EH (cell line): ENCODE data around the gene AK3.

ENCODE experiments used
- DNase-seq: peaks from one replicate; pipeline ENCODE4 v3.0.0-alpha.2; 2015; ENCODE audit warnings: low read depth

AK3 gene

DNA sequence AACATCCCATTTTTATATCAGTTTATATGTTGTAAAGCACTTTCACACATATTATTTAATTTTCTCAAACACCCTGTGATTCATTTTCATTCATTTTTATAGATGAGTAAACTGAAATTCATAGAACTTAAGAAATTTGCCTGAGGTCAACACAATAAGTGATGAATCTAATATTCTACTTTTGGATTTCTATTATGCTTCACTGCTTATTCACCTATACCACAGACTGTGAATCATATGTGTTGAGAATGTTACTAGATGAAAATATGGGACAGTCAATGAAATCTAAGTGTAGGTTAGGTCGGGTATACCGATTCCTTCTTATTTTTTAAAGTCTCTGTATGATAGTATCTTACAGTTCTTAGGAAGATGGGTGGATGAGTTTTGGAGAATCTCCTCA, 36.9 kb downstream of the AK3 start:
- DNase-seq, result no peak

DNA sequence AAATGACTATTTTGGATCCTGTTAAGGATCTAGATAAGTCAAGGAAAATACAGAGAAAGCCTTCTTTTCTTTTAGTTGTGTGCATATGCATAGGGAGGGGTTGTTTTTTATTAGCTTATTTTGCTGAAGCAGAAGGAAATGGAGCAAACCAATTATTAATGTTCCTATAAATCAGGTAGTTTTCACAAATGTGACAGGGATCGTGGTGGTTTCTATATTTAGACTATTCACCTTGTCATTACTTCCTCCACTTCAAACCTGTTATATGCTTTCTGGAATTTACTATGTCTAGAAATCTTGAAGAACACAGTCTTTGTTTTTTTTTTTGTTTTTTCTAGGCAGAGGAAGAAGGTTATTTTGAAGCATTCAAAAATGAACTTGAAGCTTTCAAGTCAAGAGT, 39.5 kb downstream of the AK3 start:
- no peak for DNase-seq

GRCh38 chr9:4700932-4701331, 40.1 kb downstream of the AK3 start:
- no peak for DNase-seq

- no peak for DNase-seq
Measured at GRCh38 chr9:4700091-4700490, 40.9 kb downstream of the AK3 start.

DNA sequence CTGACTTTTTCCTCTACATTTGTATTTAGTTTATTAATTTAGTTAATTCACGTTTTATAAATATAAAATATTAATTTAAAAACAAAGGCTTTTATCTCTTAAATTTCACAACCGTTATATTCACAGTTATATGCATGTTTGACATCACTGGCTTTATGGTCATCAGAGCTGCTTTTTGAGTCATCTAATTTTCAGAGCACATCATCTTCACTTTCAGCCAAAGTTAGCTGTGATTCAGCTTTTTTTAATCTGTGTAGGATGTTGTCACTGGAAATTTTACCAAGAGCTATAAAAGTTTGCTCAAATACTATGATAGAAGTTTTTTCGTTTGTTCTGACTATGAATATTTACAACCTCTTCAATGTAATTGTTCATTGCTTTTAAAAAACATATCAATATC, 49.2 kb downstream of the AK3 start:
- DNase-seq, result peak; percentile 67

- DNase-seq, result no peak
Measured at GRCh38 chr9:4690144-4690543, 50.9 kb downstream of the AK3 start.

- DNase-seq, result no peak
Measured at GRCh38 chr9:4689687-4690104, 51.3 kb downstream of the AK3 start.

- DNase-seq, result no peak
Measured at GRCh38 chr9:4689021-4689420, 52.0 kb downstream of the AK3 start.

DNA sequence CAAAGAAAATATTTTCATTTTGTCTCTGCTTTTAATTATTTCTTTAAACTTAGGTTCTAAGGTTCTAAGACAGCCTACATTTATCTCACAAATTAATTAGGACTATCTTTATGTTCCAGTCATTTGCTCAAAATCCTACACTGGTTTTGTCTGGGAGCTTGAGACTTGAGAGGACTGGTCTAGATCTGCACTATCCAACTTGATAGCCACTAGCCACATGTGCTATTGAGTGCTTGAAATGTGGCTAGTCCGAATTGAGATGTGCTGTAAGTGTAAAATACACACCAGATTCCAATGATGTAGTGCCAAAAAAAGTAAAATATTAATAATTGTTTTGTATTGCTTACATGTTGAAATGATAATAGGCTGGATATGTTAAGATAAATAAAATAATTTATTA, 54.4 kb downstream of the AK3 start:
- no peak for DNase-seq

DNA sequence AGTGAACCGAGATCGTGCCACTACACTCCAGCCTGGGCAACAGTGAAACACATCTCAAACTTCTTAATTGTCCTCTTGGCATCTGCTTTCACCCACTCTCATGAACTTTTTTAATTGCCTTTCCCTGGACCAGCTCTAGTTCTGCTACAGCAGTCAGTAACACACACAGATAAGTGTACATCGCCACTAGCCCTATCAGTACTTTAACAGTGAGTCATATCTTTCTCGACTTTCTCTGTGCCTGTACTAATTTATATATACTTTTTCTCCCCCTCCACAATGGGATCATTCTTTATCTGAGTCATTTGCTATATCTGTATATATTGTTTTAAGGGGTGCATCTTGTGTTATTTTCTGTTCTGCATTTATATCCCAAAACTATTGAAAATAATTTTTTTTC, 54.9 kb downstream of the AK3 start:
- peak; percentile 29 for DNase-seq

DNA sequence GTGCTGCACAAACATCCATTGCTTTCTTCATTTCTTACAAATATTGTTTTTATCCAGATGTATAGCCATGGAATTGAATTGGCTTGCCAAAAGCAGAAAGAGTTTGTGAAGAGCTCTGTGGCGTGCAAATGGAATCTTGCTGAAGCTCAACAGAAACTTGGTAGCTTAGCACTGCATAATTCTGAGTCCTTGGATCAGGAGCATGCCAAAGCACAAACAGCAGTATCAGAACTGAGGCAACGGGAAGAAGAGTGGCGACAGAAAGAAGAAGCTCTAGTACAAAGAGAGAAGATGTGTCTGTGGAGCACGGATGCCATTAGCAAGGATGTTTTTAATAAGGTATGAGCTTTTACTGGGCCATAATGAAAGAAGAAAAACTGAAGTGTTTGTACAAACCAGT, 56.2 kb downstream of the AK3 start:
- DNase-seq, result no peak

- DNase-seq, result peak; percentile 79
Measured at GRCh38 chr9:4680750-4681149, 60.3 kb downstream of the AK3 start.

- DNase-seq, result peak; percentile 22
Measured at GRCh38 chr9:4680173-4680525, 60.9 kb downstream of the AK3 start.

DNA sequence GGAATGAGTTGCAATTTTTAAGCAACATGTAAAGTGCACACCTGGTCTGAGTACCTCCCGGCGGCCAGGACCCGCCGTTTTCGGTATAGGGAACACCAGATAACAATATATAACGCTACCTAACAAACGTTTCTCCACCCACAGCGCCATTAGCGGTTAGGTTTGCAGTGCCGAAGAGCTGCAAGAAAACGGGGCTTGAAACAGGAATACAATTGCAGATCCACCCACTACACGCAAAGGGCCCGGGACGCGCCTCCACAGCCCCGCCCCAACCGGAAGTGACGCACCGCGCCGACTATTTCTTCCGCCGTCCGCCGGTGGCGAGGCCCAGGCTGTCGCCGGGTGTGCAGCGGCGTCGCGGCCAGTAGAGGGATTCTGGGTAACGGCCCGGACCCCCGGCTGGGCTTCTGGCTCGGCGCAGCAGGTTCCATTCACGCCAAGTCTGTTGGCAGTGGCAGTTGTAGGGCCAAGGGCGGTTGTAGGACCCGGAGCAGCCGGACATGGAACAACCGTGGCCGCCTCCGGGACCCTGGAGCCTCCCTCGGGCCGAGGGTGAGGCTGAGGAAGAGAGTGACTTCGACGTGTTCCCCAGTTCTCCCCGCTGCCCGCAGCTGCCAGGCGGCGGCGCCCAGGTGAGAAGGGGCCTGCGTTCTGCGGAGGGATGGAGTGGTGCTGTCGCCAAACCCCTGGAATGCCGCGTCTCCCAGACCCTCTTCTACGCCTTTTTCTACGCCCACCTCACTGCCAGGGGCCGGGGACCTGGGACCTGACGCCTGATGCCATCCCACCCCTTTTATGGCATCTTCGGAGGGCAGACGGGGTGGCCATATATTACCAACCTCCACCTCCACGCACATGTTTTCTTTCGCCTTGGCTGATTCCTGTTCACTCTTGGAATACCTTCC, 61.5 kb downstream of the AK3 start, which contains the start of gene CDC37L1:
Gene CDC37L1 (plus strand): TSS at position 302 of the 905 bp plus-strand sequence. CDS start 199 bp downstream, at position 501.
- peak; percentile 95 for DNase-seq

DNA sequence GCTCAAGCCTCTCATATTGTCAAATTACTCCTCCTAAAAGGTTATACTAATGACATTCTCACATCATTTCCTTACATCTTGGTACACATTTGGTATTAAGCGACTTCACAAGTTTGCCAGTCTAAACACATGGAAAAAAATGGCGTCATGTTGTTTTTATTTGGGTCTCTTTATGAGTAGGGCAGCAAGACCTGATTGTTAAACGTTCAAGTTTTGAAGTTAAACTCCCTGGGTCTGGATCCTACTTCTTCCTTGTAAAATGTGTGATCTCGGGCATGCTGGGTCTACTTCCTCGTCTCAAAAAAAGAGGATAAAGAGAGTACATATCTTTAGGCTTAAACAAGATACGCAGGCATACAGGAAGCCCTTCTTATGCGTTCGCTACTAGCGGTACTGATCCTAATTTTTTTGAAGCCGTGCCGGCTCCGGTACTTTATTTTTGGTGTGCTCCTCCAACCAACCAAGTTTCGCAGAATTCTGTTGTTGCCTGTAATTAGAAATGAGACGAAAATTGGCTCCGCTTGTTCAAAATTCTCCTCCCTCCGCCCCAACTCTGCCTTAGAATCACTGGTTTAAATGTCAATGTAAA, 62.2 kb downstream of the AK3 start:
- peak; percentile 45 for DNase-seq

DNA sequence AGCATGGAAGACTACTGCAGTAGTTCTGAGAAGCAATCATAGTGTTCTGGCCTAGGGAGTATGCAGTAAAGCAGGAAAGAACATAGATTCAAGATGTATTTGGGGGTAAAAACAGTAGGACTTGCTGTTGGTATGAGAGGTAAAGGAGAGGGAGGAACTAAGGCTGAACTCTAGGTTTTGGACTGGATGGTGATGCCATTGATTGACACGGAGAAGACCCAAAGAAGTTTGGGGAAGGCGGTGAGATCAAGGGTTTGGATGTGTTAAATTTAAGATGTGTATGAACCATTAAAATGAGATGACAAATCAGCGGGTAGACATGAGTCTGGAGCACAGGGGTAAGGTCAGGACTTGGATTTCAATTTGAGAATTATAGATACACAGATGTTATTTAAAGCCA, 63.6 kb downstream of the AK3 start:
- DNase-seq, result no peak

GRCh38 chr9:4674783-4675182, 66.2 kb downstream of the AK3 start:
- DNase-seq, result peak; percentile 98

GRCh38 chr9:4671737-4672136, 69.3 kb downstream of the AK3 start:
- DNase-seq, result no peak

GRCh38 chr9:4670591-4670990, 70.4 kb downstream of the AK3 start:
- no peak for DNase-seq

GRCh38 chr9:4669890-4670289, 71.1 kb downstream of the AK3 start:
- DNase-seq, result no peak

DNA sequence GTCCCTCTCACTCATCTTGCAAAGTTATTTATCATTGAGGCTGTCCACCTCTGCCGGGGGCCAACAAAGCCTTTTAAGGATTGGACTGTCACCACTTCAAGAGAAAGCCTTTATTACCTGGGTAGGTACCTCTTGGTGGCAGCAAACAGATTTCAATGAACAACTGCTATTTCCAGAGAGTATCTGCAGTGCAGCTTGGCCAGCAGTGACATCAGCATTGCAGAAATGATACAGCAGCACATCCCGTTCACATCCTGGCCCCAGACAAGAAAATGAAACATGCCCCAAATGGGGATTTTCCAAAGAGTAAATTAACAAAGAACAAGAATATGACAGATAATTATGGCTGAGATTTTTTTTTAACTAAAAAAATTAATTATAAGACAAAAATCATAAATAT, 72.4 kb downstream of the AK3 start:
- DNase-seq, result no peak

DNA sequence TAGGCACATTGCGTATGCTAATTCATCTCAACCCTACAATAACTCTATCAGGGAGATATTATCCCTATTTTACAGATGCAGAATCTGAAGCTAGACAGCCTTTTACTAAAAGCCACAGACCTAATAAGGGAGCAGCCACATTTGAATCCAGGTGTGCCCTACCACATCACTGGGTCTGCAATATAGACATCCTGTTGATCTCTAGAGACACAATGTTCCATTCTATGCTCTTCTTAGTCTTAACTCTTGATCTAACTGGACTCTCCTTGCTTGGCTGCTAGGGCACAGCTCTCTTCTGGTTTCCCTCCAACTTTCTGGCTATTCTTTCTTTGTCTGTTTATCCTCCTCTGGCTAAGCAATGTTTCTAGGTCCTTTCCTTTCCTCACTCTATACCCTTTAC, 73.3 kb downstream of the AK3 start:
- no peak for DNase-seq

GRCh38 chr9:4666042-4666699, 74.8 kb downstream of the AK3 start, which contains the start of gene SPATA6L:
Gene SPATA6L (minus strand): TSS chr9:4666480. CDS start chr9:4666250, 230 bp downstream.
- DNase-seq, result peak; percentile 58
